Psoas muscle (tissue), 8 donors: ENCODE results near the gene PSMD6. TPM values are rescaled to one million over a fixed set of nuclear protein-coding genes. Genes with fewer than 3 reads are reported as not detected.

Experiments
- ATAC-seq, 4 donors: fragments of 200-7000 bp; cut with Tn5 transposase; one replicate each; pipeline ENCODE4 v1.9.1; 2020; ENCODE audit warnings: moderate library complexity in 3 of 4, mild to moderate bottlenecking in 2 of 4
- DNase-seq, 2 donors: peaks; one replicate each; pipeline ENCODE4 v3.0.0-alpha.2; 2020
- H3K27ac ChIP-seq: fragments of 200-600 bp; one replicate; pipeline ENCODE4 v1.8.0; 2022
- H3K27me3 ChIP-seq, 3 donors: fragments of 200-600 bp in 1 of 3; one replicate each; pipeline versions ENCODE4 v1.6.1 to v1.8.0; 2013 to 2022; ENCODE audit warnings: low read length in 2 of 3, mild to moderate bottlenecking in 2 of 3, moderate library complexity in 1 of 3; ENCODE audit not compliant: insufficient read depth in 3 of 3
- H3K36me3 ChIP-seq, 2 donors: fragments of 200-600 bp in 1 of 2; one replicate each; pipeline versions ENCODE4 v1.6.1 to v1.8.0; 2013 to 2022; ENCODE audit warnings: low read depth in 1 of 2, mild to moderate bottlenecking in 1 of 2, moderate library complexity in 1 of 2; ENCODE audit not compliant: insufficient read depth in 1 of 2
- H3K4me1 ChIP-seq: fragments of 200-600 bp; one replicate; pipeline ENCODE4 v1.8.0; 2022
- H3K4me3 ChIP-seq: fragments of 200-600 bp; one replicate; pipeline ENCODE4 v1.8.0; 2022; ENCODE audit warnings: mild to moderate bottlenecking
- H3K9me3 ChIP-seq: fragments of 200-600 bp; one replicate; pipeline ENCODE4 v1.8.0; 2022
- CTCF ChIP-seq: fragments of 200-600 bp; IDR thresholded peaks from one replicate; pipeline ENCODE4 v1.8.0; 2022; ENCODE audit warnings: antibody characterized with exemption
- WGBS, 3 donors: extraction: QIAGEN DNeasy Blood & Tissue Kit; methylation state at CpG; one replicate each; pipeline versions ENCODE4 v1.1.6 to v1.1.7; 2013; 5-methylcytosine and 5-hydroxymethylcytosine counted together
- intact Hi-C, 2 donors: fragments of 100-400 bp; cut with DNase I; formaldehyde crosslinking; loops; one replicate each; pipeline versions ENCODE4 v1.11.0 to v1.14.2; 2022
- polyA plus RNA-seq, 3 donors: library from polyadenylated mRNA; stranded (reverse); fragments of 200-250 nt; gene quantifications; one replicate each; pipeline ENCODE4 v1.2.3, GENCODE V29; 2013
- total RNA-seq, 4 donors: library from RNA; stranded (reverse); fragmentation: NEBNext Ultra II Directional in 2 of 4; extraction: Animal tissue kit (Norgen Biotek cat#: 25700) in 2 of 4; gene quantifications; one replicate each; pipeline versions ENCODE4 v1.2.1 to v1.2.4, GENCODE V29; 2021 to 2023
- donor health status: healthy with polysubstance abuse.
- donor health status: DM: no; HTN: no; CAD: no; lungs with moderate emphysema.
- donor health status: Bipolar disorder and iron deficiency.
- donor health status: healthy.
- donor health status: DM: yes; HTN: yes; CAD: no.
- donor health status: DM: no; HTN: no; CAD: no.
- donor health status: DM: no; HTN: no; CAD: no.
- donor health status: DM: yes; HTN: yes; CAD: no.

PSMD6 gene
- total and polyA plus RNA-seq, 7 donors = 81.8 to 333 (median 145) TPM

GRCh38 chr3:63992516-63993209, 30.6 kb downstream of the PSMD6 start:
- DNase-seq (no peak), ATAC-seq (no peak)
- 89 to 90% (median 90%) methylated on average over 5 of the region's 5 CpGs for WGBS, 3 donors
- no peaks in the 10 kb centered on the region for H3K9me3 ChIP-seq
- no peaks in the 10 kb centered on the region for H3K27me3 ChIP-seq
- H3K4me1 ChIP-seq = no peaks in the 10 kb centered on the region
- H3K36me3 ChIP-seq = peaks cover 10 to 96% of the 10 kb centered on the region in 2 donors
- no peak overlapping the region for H3K4me3 ChIP-seq
- H3K27ac ChIP-seq = no peak overlapping the region
- intact Hi-C loops = loop anchor here in 1 of 2 donors (2.0 to 10.0 kb wide), 3 partner anchors 26 to 128 kb away; partner anchors contain the start of genes ATXN7, SCAANT1 and THOC7
- TF ChIP-seq CTCF = no peak

- Histone ChIP-seq H3K9me3 (no peaks in the 10 kb centered on the region), H3K4me1 (peaks cover 2% of the 10 kb centered on the region), H3K27me3 (no peaks in the 10 kb centered on the region), H3K27ac (no peak overlapping the region), H3K4me3 (no peak overlapping the region), H3K36me3 (peaks cover 10 to 91% of the 10 kb centered on the region in 2 donors)
- DNase-seq (no peak), ATAC-seq (no peak)
- whole genome bisulfite sequencing, 3 donors = 91 to 96% (median 92%) methylated on average over 3 of the region's 3 CpGs
- TF ChIP-seq CTCF = no peak
- intact Hi-C loops = loop anchor here in 1 of 2 donors (2.0 to 10.0 kb wide), 3 partner anchors 25 to 127 kb away; partner anchors contain the start of genes ATXN7, SCAANT1 and THOC7
Observed at GRCh38 chr3:63991666-63992065, 31.6 kb downstream of the PSMD6 start.

- intact Hi-C loops = loop anchor here in 1 of 2 donors (5.0 to 10.0 kb wide), 2 partner anchors 78 to 126 kb away; partner anchors contain the start of genes ATXN7, SCAANT1 and THOC7
- Histone ChIP-seq H3K4me1 (peaks cover 11% of the 10 kb centered on the region), H3K9me3 (no peaks in the 10 kb centered on the region), H3K36me3 (peaks cover 10 to 82% of the 10 kb centered on the region in 2 donors), H3K4me3 (no peak overlapping the region), H3K27me3 (no peaks in the 10 kb centered on the region), H3K27ac (no peak overlapping the region)
- no peak for DNase-seq
- ATAC-seq = no peak
- TF ChIP-seq CTCF = no peak
- 91 to 93% (median 92%) methylated on average over 5 of the region's 5 CpGs for WGBS, 3 donors
Observed at GRCh38 chr3:63990733-63991132, 32.6 kb downstream of the PSMD6 start.

- peaks cover 12% of the 10 kb centered on the region for H3K4me1 ChIP-seq
- no peak overlapping the region for H3K27ac ChIP-seq
- ATAC-seq (no peak), DNase-seq (no peak)
- whole genome bisulfite sequencing, 3 donors = 96 to 98% (median 96%) methylated on average over 14 of the region's 14 CpGs
- no peaks in the 10 kb centered on the region for H3K27me3 ChIP-seq
- H3K4me3 ChIP-seq = no peak overlapping the region
- no peak for TF ChIP-seq CTCF
- H3K9me3 ChIP-seq = no peaks in the 10 kb centered on the region
- intact Hi-C loops = loop anchor here in 1 of 2 donors (5.0 to 10.0 kb wide), 2 partner anchors 78 to 125 kb away; partner anchors contain the start of genes ATXN7, SCAANT1 and THOC7
- peaks cover 11 to 79% of the 10 kb centered on the region in 2 donors for H3K36me3 ChIP-seq
Observed at GRCh38 chr3:63990204-63990603, 33.1 kb downstream of the PSMD6 start.
